ENCODE measurements around the gene CTSA. TPM values are rescaled to one million over a fixed set of nuclear protein-coding genes. Genes with fewer than 3 reads are reported as not detected.
"Not testable (repeated sequence)": the region's sequence is repeated elsewhere in the genome, so short reads cannot be mapped to it uniquely, and the experiment has no call there.

The CTSA gene
- total and polyA plus RNA-seq, 4 donors = 29.4 to 102 (median 67.0) TPM

GRCh38 chr20:45892828-45893500 is 1.8 kb downstream of the CTSA start:
- H3K27me3 ChIP-seq (ENCODE audit: control insufficient read depth, insufficient read depth, low read length) = no peaks in the 10 kb centered on the region
- H3K4me1 ChIP-seq (ENCODE audit: control insufficient read depth, insufficient read depth, low read length) = peaks cover 42% of the 10 kb centered on the region
- 80% methylated on average over 1 of the region's 4 CpGs for WGBS (ENCODE audit: insufficient coverage)
- H3K36me3 ChIP-seq (ENCODE audit: control insufficient read depth, insufficient read depth, low read length) = peaks cover 43% of the 10 kb centered on the region
- H3K9me3 ChIP-seq (ENCODE audit: control insufficient read depth, insufficient read depth, low read length) = no peaks in the 10 kb centered on the region
- no peak for DNase-seq (ENCODE audit: low read depth in 4 of 6, low spot score in 6 of 6)
- H3K27ac ChIP-seq (ENCODE audit: low read depth, low read length) = no peak overlapping the region
- H3K4me3 ChIP-seq (ENCODE audit: low read depth, low read length) = no peak overlapping the region

- WGBS (ENCODE audit: insufficient coverage) = 63% methylated on average over 2 of the region's 4 CpGs
- no peaks in the 10 kb centered on the region for H3K9me3 ChIP-seq (ENCODE audit: control insufficient read depth, insufficient read depth, low read length)
- no peak overlapping the region for H3K27ac ChIP-seq (ENCODE audit: low read depth, low read length)
- no peaks in the 10 kb centered on the region for H3K27me3 ChIP-seq (ENCODE audit: control insufficient read depth, insufficient read depth, low read length)
- H3K36me3 ChIP-seq (ENCODE audit: control insufficient read depth, insufficient read depth, low read length) = peaks cover 47% of the 10 kb centered on the region
- DNase-seq (ENCODE audit: low read depth in 4 of 6, low spot score in 6 of 6) = no peak
- H3K4me3 ChIP-seq (ENCODE audit: low read depth, low read length) = no peak overlapping the region
- H3K4me1 ChIP-seq (ENCODE audit: control insufficient read depth, insufficient read depth, low read length) = peaks cover 39% of the 10 kb centered on the region
Observed at GRCh38 chr20:45893831-45894230, 2.7 kb downstream of the CTSA start.

- WGBS (ENCODE audit: insufficient coverage) = 88% methylated on average over 3 of the region's 12 CpGs
- no peak overlapping the region for H3K27ac ChIP-seq (ENCODE audit: low read depth, low read length)
- H3K4me1 ChIP-seq (ENCODE audit: control insufficient read depth, insufficient read depth, low read length) = peaks cover 29% of the 10 kb centered on the region
- no peak for DNase-seq (ENCODE audit: low read depth in 4 of 6, low spot score in 6 of 6)
- no peaks in the 10 kb centered on the region for H3K27me3 ChIP-seq (ENCODE audit: control insufficient read depth, insufficient read depth, low read length)
- H3K9me3 ChIP-seq (ENCODE audit: control insufficient read depth, insufficient read depth, low read length) = no peaks in the 10 kb centered on the region
- H3K36me3 ChIP-seq (ENCODE audit: control insufficient read depth, insufficient read depth, low read length) = peaks cover 56% of the 10 kb centered on the region
- no peak overlapping the region for H3K4me3 ChIP-seq (ENCODE audit: low read depth, low read length)
Observed at GRCh38 chr20:45894797-45895196, 3.7 kb downstream of the CTSA start.

DNA sequence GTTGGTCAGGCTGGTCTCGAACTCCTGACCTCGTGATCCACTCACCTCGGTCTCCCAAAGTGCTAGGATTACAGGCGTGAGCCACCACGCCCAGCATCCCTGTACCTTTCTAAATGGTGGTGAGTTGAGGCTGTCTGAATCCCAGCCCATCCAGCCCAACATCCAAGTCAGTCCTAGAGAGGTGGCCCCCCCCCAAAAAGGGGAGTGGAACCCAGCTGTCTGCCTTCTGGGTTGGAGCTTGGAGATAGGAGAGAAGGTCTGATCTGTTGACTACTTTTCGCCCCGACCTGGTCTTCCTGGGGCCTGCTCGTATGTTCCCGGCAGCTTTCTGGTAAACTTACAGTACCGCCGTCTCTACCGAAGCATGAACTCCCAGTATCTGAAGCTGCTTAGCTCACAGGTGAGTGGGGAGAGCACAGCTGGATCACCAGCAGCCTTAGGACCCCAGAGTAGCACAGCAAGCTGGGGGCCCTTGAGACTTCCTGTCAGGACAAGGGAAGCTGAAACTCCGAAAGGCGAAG is 5.6 kb downstream of the CTSA start:
- no peak overlapping the region for H3K4me3 ChIP-seq (ENCODE audit: low read depth, low read length)
- WGBS (ENCODE audit: insufficient coverage) = 94% methylated on average over 9 of the region's 14 CpGs

DNA sequence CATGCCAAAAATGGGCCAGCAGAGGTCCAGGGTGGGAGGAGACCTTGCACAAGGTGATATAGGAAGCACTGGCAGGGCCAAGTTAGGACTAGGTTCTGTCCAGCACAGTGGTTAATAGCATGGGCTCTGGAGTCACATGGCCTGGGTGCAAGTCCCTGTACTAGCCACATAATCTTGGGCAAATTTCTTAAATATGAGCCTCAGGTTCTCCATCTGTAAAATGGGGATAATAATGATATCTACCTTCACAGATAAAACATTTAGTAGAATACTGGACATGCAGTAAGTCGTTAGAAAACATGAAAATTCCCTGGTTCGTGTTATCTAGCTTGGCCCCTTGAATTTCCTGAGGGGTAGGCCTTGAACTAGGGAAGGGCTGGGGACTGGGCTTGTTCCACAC is 6.2 kb downstream of the CTSA start:
- peaks cover 73% of the 10 kb centered on the region for H3K36me3 ChIP-seq (ENCODE audit: control insufficient read depth, insufficient read depth, low read length)
- DNase-seq (ENCODE audit: low read depth in 4 of 6, low spot score in 6 of 6) = no peak
- no CpG with 5 or more reads among the region's 2 CpGs for WGBS (ENCODE audit: insufficient coverage)

More for the DNA sequence above, 5.6 kb downstream of the CTSA start:
- peaks cover 68% of the 10 kb centered on the region for H3K36me3 ChIP-seq (ENCODE audit: control insufficient read depth, insufficient read depth, low read length)
- no peaks in the 10 kb centered on the region for H3K27me3 ChIP-seq (ENCODE audit: control insufficient read depth, insufficient read depth, low read length)
- no peak overlapping the region for H3K27ac ChIP-seq (ENCODE audit: low read depth, low read length)
- peaks cover 13% of the 10 kb centered on the region for H3K4me1 ChIP-seq (ENCODE audit: control insufficient read depth, insufficient read depth, low read length)
- no peaks in the 10 kb centered on the region for H3K9me3 ChIP-seq (ENCODE audit: control insufficient read depth, insufficient read depth, low read length)
- no peak for DNase-seq (ENCODE audit: low read depth in 4 of 6, low spot score in 6 of 6)

DNA sequence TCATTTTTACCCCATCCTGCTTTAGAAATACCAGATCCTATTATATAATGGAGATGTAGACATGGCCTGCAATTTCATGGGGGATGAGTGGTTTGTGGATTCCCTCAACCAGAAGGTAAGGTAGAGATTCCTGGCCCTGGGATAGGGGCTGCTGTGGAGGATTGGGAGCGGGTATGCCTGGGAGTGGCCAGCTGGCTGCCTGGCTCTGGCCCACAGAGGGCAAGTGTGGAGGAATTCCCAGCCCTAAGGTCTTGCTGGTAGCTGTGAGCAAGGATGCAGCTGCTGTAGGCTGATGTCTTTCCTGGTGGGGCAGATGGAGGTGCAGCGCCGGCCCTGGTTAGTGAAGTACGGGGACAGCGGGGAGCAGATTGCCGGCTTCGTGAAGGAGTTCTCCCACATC is 6.6 kb downstream of the CTSA start:
- Histone ChIP-seq H3K4me1 (ENCODE audit: control insufficient read depth, insufficient read depth, low read length) (peaks cover 3% of the 10 kb centered on the region), H3K4me3 (ENCODE audit: low read depth, low read length) (no peak overlapping the region), H3K36me3 (ENCODE audit: control insufficient read depth, insufficient read depth, low read length) (peaks cover 74% of the 10 kb centered on the region), H3K27ac (ENCODE audit: low read depth, low read length) (no peak overlapping the region), H3K9me3 (ENCODE audit: control insufficient read depth, insufficient read depth, low read length) (no peaks in the 10 kb centered on the region), H3K27me3 (ENCODE audit: control insufficient read depth, insufficient read depth, low read length) (no peaks in the 10 kb centered on the region)
- 80% methylated on average over 7 of the region's 7 CpGs for WGBS (ENCODE audit: insufficient coverage)
- DNase-seq (ENCODE audit: low read depth in 4 of 6, low spot score in 6 of 6) = no peak

More for the DNA sequence above, 6.2 kb downstream of the CTSA start:
- Histone ChIP-seq H3K4me1 (ENCODE audit: control insufficient read depth, insufficient read depth, low read length) (peaks cover 7% of the 10 kb centered on the region), H3K27me3 (ENCODE audit: control insufficient read depth, insufficient read depth, low read length) (no peaks in the 10 kb centered on the region), H3K27ac (ENCODE audit: low read depth, low read length) (no peak overlapping the region), H3K4me3 (ENCODE audit: low read depth, low read length) (no peak overlapping the region), H3K9me3 (ENCODE audit: control insufficient read depth, insufficient read depth, low read length) (no peaks in the 10 kb centered on the region)

GRCh38 chr20:45898285-45898684 is 7.2 kb downstream of the CTSA start:
- Histone ChIP-seq H3K36me3 (ENCODE audit: control insufficient read depth, insufficient read depth, low read length) (peaks cover 75% of the 10 kb centered on the region), H3K27ac (ENCODE audit: low read depth, low read length) (no peak overlapping the region), H3K27me3 (ENCODE audit: control insufficient read depth, insufficient read depth, low read length) (no peaks in the 10 kb centered on the region), H3K4me1 (ENCODE audit: control insufficient read depth, insufficient read depth, low read length) (no peaks in the 10 kb centered on the region), H3K9me3 (ENCODE audit: control insufficient read depth, insufficient read depth, low read length) (no peaks in the 10 kb centered on the region), H3K4me3 (ENCODE audit: low read depth, low read length) (no peak overlapping the region)
- no peak for DNase-seq (ENCODE audit: low read depth in 4 of 6, low spot score in 6 of 6)
- WGBS (ENCODE audit: insufficient coverage) = 77% methylated on average over 12 of the region's 12 CpGs

DNA sequence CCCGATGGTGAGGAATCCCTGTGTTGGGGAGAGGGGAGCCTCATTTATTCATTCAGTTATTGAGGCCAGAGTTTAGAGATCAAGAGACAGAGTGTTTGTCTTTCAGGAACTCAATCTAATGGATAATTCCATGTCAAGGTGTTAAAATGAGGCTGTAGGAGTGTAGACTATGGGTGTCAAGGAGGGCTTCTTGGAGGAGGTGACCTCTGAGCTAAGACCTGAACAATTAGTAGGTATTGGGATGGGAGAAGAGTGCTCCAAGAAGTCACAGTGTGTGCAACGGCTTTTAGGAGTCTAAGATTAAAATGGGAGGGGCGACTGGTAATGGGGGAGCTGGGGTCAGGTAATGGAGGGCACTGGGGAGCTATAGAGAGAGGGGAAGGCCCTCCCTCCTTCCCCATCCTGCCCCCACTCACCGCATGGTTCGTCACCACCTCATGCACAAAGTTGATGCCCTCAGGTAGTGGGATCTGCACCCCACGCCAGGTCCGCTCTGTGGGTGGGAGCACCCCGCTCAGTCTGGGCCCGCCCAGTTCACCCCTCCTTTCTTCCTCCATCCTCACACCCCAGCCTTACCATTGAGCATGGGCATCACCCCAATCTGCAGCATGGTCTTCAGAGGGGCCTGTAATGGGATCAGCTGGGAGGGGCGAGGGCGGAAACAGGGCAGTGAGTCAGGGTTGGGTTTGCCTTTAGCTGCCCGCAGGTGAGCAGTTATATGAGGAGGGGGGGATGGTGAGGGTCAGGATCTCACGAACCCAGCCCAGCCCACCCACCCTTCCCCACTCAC is 8.1 kb downstream of the CTSA start:
- 90% methylated on average over 8 of the region's 13 CpGs for WGBS (ENCODE audit: insufficient coverage)
- H3K27ac ChIP-seq (ENCODE audit: low read depth, low read length) = no peak overlapping the region
- H3K36me3 ChIP-seq (ENCODE audit: control insufficient read depth, insufficient read depth, low read length) = peaks cover 79% of the 10 kb centered on the region
- no peaks in the 10 kb centered on the region for H3K27me3 ChIP-seq (ENCODE audit: control insufficient read depth, insufficient read depth, low read length)
- no peaks in the 10 kb centered on the region for H3K4me1 ChIP-seq (ENCODE audit: control insufficient read depth, insufficient read depth, low read length)
- no peak for DNase-seq (ENCODE audit: low read depth in 4 of 6, low spot score in 6 of 6)
- H3K4me3 ChIP-seq (ENCODE audit: low read depth, low read length) = no peak overlapping the region
- no peaks in the 10 kb centered on the region for H3K9me3 ChIP-seq (ENCODE audit: control insufficient read depth, insufficient read depth, low read length)

DNA sequence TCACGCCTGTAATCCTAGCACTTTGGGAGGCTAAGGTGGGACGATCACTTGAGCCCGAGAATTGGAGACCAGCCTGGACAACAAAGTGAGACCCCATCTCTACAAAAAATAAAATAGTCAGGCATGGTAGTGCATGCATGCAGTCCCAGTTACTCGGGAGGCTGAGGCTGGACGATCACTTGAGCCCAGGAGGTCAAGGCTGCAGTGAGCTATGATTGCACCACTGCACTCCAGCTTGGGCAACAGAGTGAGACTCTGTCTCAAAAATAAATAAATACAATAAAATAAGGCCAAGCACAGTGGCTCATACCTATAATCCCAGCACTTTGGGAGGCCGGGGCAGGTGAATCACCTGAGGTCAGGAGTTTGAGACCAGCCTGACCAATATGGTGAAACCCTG is 10.2 kb downstream of the CTSA start:
- H3K36me3 ChIP-seq (ENCODE audit: control insufficient read depth, insufficient read depth, low read length) = peaks cover 78% of the 10 kb centered on the region
- WGBS (ENCODE audit: insufficient coverage) = 100% methylated on average over 4 of the region's 6 CpGs
- H3K9me3 ChIP-seq (ENCODE audit: control insufficient read depth, insufficient read depth, low read length); H3K27me3 ChIP-seq (ENCODE audit: control insufficient read depth, insufficient read depth, low read length); DNase-seq (ENCODE audit: low read depth in 4 of 6, low spot score in 6 of 6); H3K27ac ChIP-seq (ENCODE audit: low read depth, low read length); H3K4me3 ChIP-seq (ENCODE audit: low read depth, low read length); H3K4me1 ChIP-seq (ENCODE audit: control insufficient read depth, insufficient read depth, low read length): not testable (repeated sequence)

Data from spinal cord (tissue), 10 donors.